Left forelimb (tissue), 1 donor: ENCODE results near the gene SLC25A33.

Source experiments
- DNase-seq: peaks from one replicate; pipeline ENCODE4 v3.0.0-alpha.2; 2018; ENCODE audit warnings: low spot score

SLC25A33 gene

GRCh38 chr1:9601942-9602793 is 62.9 kb downstream of the SLC25A33 start:
- no peak for DNase-seq

- DNase-seq: no peak
These were observed 63.5 kb downstream of the SLC25A33 start for GRCh38 chr1:9602794-9603167.

DNA sequence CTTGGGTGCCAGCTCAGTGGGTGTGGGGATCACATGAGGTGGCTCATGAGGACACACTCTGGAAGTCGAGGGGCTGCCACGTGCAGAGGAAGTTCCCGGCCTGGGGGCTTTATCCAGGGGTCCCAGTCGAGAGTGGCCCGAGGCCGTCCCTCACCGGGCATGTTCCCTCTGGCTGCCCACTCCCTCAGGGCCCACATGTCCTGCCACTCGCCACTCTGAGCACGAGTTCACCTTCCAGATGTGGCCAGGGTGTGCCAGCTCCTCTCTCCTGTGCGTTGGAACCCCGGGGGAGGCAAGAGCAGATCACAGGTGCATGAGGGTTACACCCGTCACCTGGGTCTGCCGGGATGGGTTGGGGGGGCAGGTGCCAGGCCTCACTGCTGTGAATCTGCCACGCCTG is 64.0 kb downstream of the SLC25A33 start:
- DNase-seq: no peak

- DNase-seq: no peak
These were observed 64.8 kb downstream of the SLC25A33 start for GRCh38 chr1:9603766-9604753.

DNA sequence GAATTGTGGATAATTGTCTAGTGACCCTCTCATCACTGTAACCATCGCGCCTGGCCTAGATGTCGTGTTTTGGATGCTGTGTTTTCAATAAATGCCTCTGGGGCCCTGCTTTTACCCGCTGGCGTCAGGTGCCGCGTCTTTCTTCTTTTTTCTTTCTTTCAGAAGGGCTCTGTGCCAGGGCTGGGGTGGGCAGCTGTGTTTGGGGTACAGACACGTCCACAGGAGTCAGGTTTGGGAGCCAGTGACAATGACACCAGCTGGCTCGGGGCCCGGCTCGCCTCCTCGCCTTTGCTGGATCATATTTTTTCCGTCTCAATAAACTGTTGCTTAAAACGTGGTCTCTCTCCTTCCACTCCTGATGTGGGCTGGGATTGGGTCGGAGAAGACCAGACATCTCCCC is 65.6 kb downstream of the SLC25A33 start:
- DNase-seq: no peak

GRCh38 chr1:9605946-9606455 is 66.7 kb downstream of the SLC25A33 start:
- no peak for DNase-seq

GRCh38 chr1:9606458-9606857 is 67.2 kb downstream of the SLC25A33 start:
- no peak for DNase-seq

DNA sequence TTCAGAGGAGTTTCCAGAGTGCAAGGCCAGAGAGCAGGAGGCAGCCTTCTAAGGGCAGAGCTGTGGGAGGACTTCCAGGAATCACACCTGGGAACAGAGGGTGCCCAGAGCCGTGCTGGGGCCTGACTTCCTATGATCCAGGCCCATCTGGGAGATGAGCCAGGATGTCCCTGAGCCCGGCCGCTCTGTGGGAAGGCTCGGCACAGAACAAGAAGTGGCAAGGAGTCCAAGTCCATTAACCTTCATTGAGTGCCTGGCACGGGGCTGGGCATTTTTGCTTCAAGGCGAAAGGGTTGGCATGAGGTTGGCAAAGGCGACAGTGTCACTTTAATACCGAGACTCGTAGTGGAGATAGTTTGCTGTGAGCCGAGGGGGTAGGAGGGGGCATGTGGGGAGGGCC is 67.7 kb downstream of the SLC25A33 start:
- DNase-seq: no peak

DNA sequence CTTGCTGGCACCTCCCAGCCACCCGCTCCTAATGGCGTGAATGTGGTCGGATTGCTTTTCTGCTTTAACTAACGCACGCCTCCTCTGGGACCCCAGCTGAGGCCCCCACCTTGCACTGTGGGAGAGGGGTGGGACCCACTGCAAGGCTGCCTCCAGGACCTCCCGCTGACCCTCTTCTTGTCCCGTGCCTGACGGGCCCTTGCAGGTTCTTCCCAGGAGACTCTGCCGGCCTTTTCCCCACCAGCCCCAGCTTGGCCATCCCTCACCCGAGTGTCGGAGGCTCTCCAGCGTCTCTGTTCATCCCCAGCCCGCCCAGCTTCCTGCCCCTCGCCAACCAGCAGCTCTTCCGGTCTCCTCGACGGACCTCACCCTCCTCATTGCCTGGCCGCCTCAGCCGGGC is 68.1 kb downstream of the SLC25A33 start:
- DNase-seq: no peak

GRCh38 chr1:9609998-9610397 is 70.7 kb downstream of the SLC25A33 start:
- DNase-seq: no peak

DNA sequence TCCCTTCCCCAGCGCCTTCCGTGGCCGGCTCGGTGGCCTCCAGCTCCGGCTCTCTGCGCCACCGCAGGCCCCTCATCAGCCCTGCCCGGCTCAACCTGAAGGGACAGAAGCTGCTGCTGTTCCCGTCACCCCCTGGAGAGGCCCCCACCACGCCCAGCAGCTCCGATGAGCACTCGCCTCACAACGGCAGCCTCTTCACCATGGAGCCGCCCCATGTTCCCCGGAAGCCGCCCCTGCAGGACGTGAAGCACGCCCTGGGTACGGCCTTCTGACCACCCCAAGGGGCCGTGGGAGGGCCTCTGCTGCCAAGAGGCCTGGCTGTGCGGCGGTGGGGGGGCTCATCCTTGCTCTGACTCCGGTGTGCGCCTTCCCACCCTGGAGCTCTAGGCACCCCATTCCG is 71.3 kb downstream of the SLC25A33 start:
- no peak for DNase-seq

GRCh38 chr1:9611716-9612115 is 72.5 kb downstream of the SLC25A33 start:
- DNase-seq: no peak

GRCh38 chr1:9612162-9612845 is 73.0 kb downstream of the SLC25A33 start:
- DNase-seq: no peak

- DNase-seq: no peak
These were observed 73.8 kb downstream of the SLC25A33 start for GRCh38 chr1:9612871-9613624.

- no peak for DNase-seq
These were observed 74.5 kb downstream of the SLC25A33 start for GRCh38 chr1:9613625-9614299.

- no peak for DNase-seq
These were observed 76.2 kb downstream of the SLC25A33 start for GRCh38 chr1:9615316-9616063.

DNA sequence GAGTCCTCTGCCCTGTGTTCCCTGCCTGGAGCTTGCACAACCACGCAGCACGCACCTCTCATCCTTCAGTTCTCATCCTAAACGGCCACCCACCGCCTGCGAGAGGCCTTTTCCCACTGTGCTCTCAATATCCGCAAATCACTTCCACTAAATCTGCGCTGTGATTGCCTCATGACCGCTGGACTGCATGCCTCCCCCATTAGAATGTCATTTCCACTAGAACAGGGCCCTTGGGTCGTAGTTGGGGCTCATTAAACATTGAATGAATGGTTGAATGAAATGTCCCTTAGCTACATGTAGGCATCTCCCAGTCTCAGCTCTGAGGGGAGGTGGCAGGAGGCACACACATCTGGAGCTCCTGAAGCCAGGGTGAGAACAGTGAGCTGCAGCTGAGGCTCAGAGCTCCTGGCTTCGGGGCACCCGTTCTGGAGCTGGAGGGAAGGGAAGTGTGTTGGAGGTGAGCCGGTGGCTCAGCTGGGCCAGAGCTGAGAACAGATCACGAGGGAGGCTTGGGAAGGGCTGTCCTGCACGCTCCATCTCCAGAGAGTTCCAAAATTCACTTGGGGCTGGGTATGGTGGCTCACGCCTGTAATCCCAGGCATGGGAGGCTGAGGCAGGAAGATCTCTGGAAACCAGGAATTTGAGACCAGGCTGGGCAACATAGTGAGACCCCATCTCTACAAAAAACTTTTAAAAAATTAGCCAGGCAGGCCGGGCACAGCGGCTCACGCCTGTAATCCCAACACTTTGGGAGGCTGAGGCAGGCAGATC is 79.8 kb downstream of the SLC25A33 start:
- no peak for DNase-seq

GRCh38 chr1:9621032-9621431 is 81.8 kb downstream of the SLC25A33 start:
- no peak for DNase-seq

DNA sequence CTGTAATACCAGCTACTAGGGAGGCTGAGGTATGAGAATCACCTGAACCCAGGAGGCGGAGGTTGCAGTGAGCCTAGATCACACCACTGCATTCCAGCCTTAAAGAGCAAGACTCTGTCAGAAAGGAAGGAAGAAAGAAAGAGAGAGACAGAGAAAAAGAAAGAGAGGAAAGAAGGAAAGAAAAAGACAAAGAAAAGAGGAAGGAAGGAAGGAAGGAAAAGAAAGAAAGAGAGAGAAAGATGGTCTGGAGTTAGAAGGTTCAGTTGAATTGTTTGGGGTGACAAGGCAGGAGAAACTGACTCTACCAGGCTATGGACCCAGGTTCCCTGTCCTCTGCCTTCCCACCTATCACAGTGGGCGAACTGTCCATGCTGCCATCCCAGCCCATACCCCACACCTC is 84.8 kb downstream of the SLC25A33 start:
- DNase-seq: no peak
